Measurements from ENCODE around the gene GCLM.

- TF ChIP-seq CTCF (IDR thresholded peaks at IDR 0.05; ENCODE audit: insufficient read depth, low read length, poor library complexity, severe bottlenecking) (no peak), EZH2phosphoT487 (conservative IDR thresholded peaks at IDR 0.05; ENCODE audit: low read length) (no peak)
Observed at GRCh38 chr1:93925206-93925605, 16.0 kb upstream of the GCLM start.

Data from SU-DHL-6 (cell line).